H4 (cell line): ENCODE results near the gene KRTAP4-9. TPM values are rescaled to one million over a fixed set of nuclear protein-coding genes. Genes with fewer than 3 reads are reported as not detected.
"Not testable (repeated sequence)": the region's sequence is repeated elsewhere in the genome, so short reads cannot be mapped to it uniquely, and the experiment has no call there.

Source experiments
- DNase-seq: peaks from one replicate; pipeline ENCODE4 v3.0.0-alpha.2; 2015; ENCODE audit warnings: low spot score
- total RNA-seq: library from RNA; depleted of rRNA; stranded (reverse); fragments of >200 nt; shearing (Covaris generic); gene quantifications from 2 replicates; pipeline ENCODE4 v1.2.3, GENCODE V29; 2014; rRNA removed

The KRTAP4-9 gene
- total RNA-seq, 1 experiment from 2014 or later: not detected

GRCh38 chr17:41127371-41127770, 22.2 kb downstream of the KRTAP4-9 start:
- no peak for DNase-seq

- DNase-seq: no peak
Measured at GRCh38 chr17:41131979-41132378, 26.8 kb downstream of the KRTAP4-9 start.

- DNase-seq: no peak
Measured at GRCh38 chr17:41133880-41134735, 28.9 kb downstream of the KRTAP4-9 start.

- not testable (repeated sequence) for DNase-seq
Measured at GRCh38 chr17:41139865-41140264, 34.7 kb downstream of the KRTAP4-9 start.

GRCh38 chr17:41140360-41141131, 35.4 kb downstream of the KRTAP4-9 start, which contains the start of gene KRTAP4-6:
TSS of gene KRTAP4-6 (minus strand) at chr17:41140544. CDS start at chr17:41140487, 57 bp downstream.
- DNase-seq: no peak

- no peak for DNase-seq
Measured at GRCh38 chr17:41141361-41141760, 36.2 kb downstream of the KRTAP4-9 start.

GRCh38 chr17:41144846-41145245, 39.7 kb downstream of the KRTAP4-9 start:
- DNase-seq: no peak

- DNase-seq: no peak
Measured at GRCh38 chr17:41145261-41145660, 40.1 kb downstream of the KRTAP4-9 start.

- DNase-seq: no peak
Measured at GRCh38 chr17:41147531-41148204, 42.5 kb downstream of the KRTAP4-9 start.

- DNase-seq: not testable (repeated sequence)
Measured at GRCh38 chr17:41148971-41149651, 43.9 kb downstream of the KRTAP4-9 start.

GRCh38 chr17:41149652-41149985, 44.4 kb downstream of the KRTAP4-9 start, which contains the start of gene KRTAP4-5:
TSS of gene KRTAP4-5 (minus strand) at chr17:41149825. CDS start at chr17:41149767, 58 bp downstream.
- DNase-seq: no peak

- no peak for DNase-seq
Measured at GRCh38 chr17:41150026-41150425, 44.8 kb downstream of the KRTAP4-9 start.

- no peak for DNase-seq
Measured at GRCh38 chr17:41151525-41151924, 46.3 kb downstream of the KRTAP4-9 start.

GRCh38 chr17:41153856-41154255, 48.7 kb downstream of the KRTAP4-9 start:
- DNase-seq: no peak

Other genes with a start within 250 kb of the KRTAP4-9 start
- not detected in 2 replicates for gene KRT12, start 238.2 kb upstream of the KRTAP4-9 start, total RNA-seq
- gene KRT20, start 220.1 kb upstream of the KRTAP4-9 start, total RNA-seq: not detected in 2 replicates
- not detected in 2 replicates for gene KRT23, start 167.7 kb upstream of the KRTAP4-9 start, total RNA-seq
- gene KRT39, start 138.4 kb upstream of the KRTAP4-9 start, total RNA-seq: 0.18 TPM in 1 of 2 replicates, not detected in the other
- gene KRT40, start 121.1 kb upstream of the KRTAP4-9 start, total RNA-seq: not detected in 2 replicates
- not detected in 2 replicates for gene KRTAP3-3, start 111.2 kb upstream of the KRTAP4-9 start, total RNA-seq
- not detected in 2 replicates for gene KRTAP3-2, start 105.5 kb upstream of the KRTAP4-9 start, total RNA-seq
- not detected in 2 replicates for gene KRTAP3-1, start 96.3 kb upstream of the KRTAP4-9 start, total RNA-seq
- gene KRTAP1-5, start 78.2 kb upstream of the KRTAP4-9 start, total RNA-seq: 0.27 TPM in 1 of 2 replicates, not detected in the other
- not detected in 2 replicates for gene KRTAP1-4, start 75.2 kb upstream of the KRTAP4-9 start, total RNA-seq
- gene KRTAP1-3, start 70.5 kb upstream of the KRTAP4-9 start, total RNA-seq: not detected in 2 replicates
- gene KRTAP1-1, start 63.9 kb upstream of the KRTAP4-9 start, total RNA-seq: not detected in 2 replicates
- gene KRTAP2-1, start 58.1 kb upstream of the KRTAP4-9 start, total RNA-seq: not detected in 2 replicates
- gene KRTAP2-2, start 50.2 kb upstream of the KRTAP4-9 start, total RNA-seq: not detected in 2 replicates
- 0.21 TPM in 1 of 2 replicates, not detected in the other for gene KRTAP2-3, start 45.3 kb upstream of the KRTAP4-9 start, total RNA-seq
- gene KRTAP2-4, start 39.5 kb upstream of the KRTAP4-9 start, total RNA-seq: not detected in 2 replicates
- gene KRTAP4-7, start 21.2 kb upstream of the KRTAP4-9 start, total RNA-seq: not detected in 2 replicates
- gene KRTAP4-8, start 7.2 kb upstream of the KRTAP4-9 start, total RNA-seq: not detected in 2 replicates
- not detected in 2 replicates for gene KRTAP4-16, start 3.2 kb upstream of the KRTAP4-9 start, total RNA-seq
- not detected in 2 replicates for gene KRTAP4-11, start 13.0 kb downstream of the KRTAP4-9 start, total RNA-seq
- gene KRTAP4-12, start 18.8 kb downstream of the KRTAP4-9 start, total RNA-seq: not detected in 2 replicates
- gene KRTAP4-6, start 35.2 kb downstream of the KRTAP4-9 start, total RNA-seq: not detected in 2 replicates
- gene KRTAP4-5, start 44.4 kb downstream of the KRTAP4-9 start, total RNA-seq: not detected in 2 replicates
- gene KRTAP4-4, start 55.4 kb downstream of the KRTAP4-9 start, total RNA-seq: not detected in 2 replicates
- gene KRTAP4-3, start 62.8 kb downstream of the KRTAP4-9 start, total RNA-seq: not detected in 2 replicates
- gene KRTAP4-2, start 72.8 kb downstream of the KRTAP4-9 start, total RNA-seq: not detected in 2 replicates
- not detected in 2 replicates for gene KRTAP4-1, start 79.5 kb downstream of the KRTAP4-9 start, total RNA-seq
- gene KRTAP9-1, start 84.5 kb downstream of the KRTAP4-9 start, total RNA-seq: not detected in 2 replicates
- gene KRTAP9-2, start 121.3 kb downstream of the KRTAP4-9 start, total RNA-seq: not detected in 2 replicates
- not detected in 2 replicates for gene KRTAP9-3, start 127.1 kb downstream of the KRTAP4-9 start, total RNA-seq
- not detected in 2 replicates for gene KRTAP9-8, start 132.6 kb downstream of the KRTAP4-9 start, total RNA-seq
- not detected in 2 replicates for gene KRTAP9-4, start 144.3 kb downstream of the KRTAP4-9 start, total RNA-seq
- gene KRTAP9-9, start 150.0 kb downstream of the KRTAP4-9 start, total RNA-seq: not detected in 2 replicates
- not detected in 2 replicates for gene KRTAP9-6, start 160.0 kb downstream of the KRTAP4-9 start, total RNA-seq
- not detected in 2 replicates for gene KRTAP9-7, start 170.3 kb downstream of the KRTAP4-9 start, total RNA-seq
- not detected in 2 replicates for gene KRTAP29-1, start 197.5 kb downstream of the KRTAP4-9 start, total RNA-seq
- gene KRTAP16-1, start 203.9 kb downstream of the KRTAP4-9 start, total RNA-seq: not detected in 2 replicates
- not detected in 2 replicates for gene KRTAP17-1, start 210.3 kb downstream of the KRTAP4-9 start, total RNA-seq
- gene KRT33A, start 245.4 kb downstream of the KRTAP4-9 start, total RNA-seq: not detected in 2 replicates